ENCODE data around the gene BRAF.

Gene BRAF

GRCh38 chr7:140691376-140692045, 233.2 kb downstream of the BRAF start:
- no peak overlapping the region for H3K4me3 ChIP-seq (ENCODE audit: low read depth in 1 of 2, low read length in 1 of 2)
- H3K27ac ChIP-seq = no peak overlapping the region
- H3K27me3 ChIP-seq = no peaks in the 10 kb centered on the region
- no peaks in the 10 kb centered on the region for H3K9me3 ChIP-seq
- H3K4me1 ChIP-seq (ENCODE audit: control insufficient read depth in 1 of 2, insufficient read depth in 1 of 2, low read depth in 1 of 2, low read length in 1 of 2) = peaks cover 14% of the 10 kb centered on the region in 2 experiments
- H3K36me3 ChIP-seq = peaks cover 20% of the 10 kb centered on the region
- TF ChIP-seq CTCF (IDR thresholded peaks at IDR 0.05) = no peak

GRCh38 chr7:140689199-140690152, 235.3 kb downstream of the BRAF start:
- Histone ChIP-seq H3K4me1 (ENCODE audit: control insufficient read depth in 1 of 2, insufficient read depth in 1 of 2, low read depth in 1 of 2, low read length in 1 of 2) (peaks cover 6 to 8% of the 10 kb centered on the region in 2 experiments), H3K9me3 (no peaks in the 10 kb centered on the region), H3K36me3 (peaks cover 24% of the 10 kb centered on the region), H3K4me3 (ENCODE audit: low read depth in 1 of 2, low read length in 1 of 2) (no peak overlapping the region), H3K27me3 (no peaks in the 10 kb centered on the region), H3K27ac (no peak overlapping the region)
- no peak for TF ChIP-seq CTCF (IDR thresholded peaks at IDR 0.05)

GRCh38 chr7:140688341-140688740, 236.4 kb downstream of the BRAF start:
- Histone ChIP-seq H3K4me1 (ENCODE audit: control insufficient read depth in 1 of 2, insufficient read depth in 1 of 2, low read depth in 1 of 2, low read length in 1 of 2) (peaks cover 6 to 8% of the 10 kb centered on the region in 2 experiments), H3K9me3 (no peaks in the 10 kb centered on the region), H3K27ac (no peak overlapping the region), H3K27me3 (no peaks in the 10 kb centered on the region), H3K4me3 (ENCODE audit: low read depth in 1 of 2, low read length in 1 of 2) (no peak overlapping the region), H3K36me3 (peaks cover 34% of the 10 kb centered on the region)
- no peak for TF ChIP-seq CTCF (IDR thresholded peaks at IDR 0.05)

GRCh38 chr7:140686921-140687320, 237.8 kb downstream of the BRAF start:
- Histone ChIP-seq H3K27me3 (no peaks in the 10 kb centered on the region), H3K27ac (no peak overlapping the region), H3K36me3 (peaks cover 38% of the 10 kb centered on the region), H3K4me1 (ENCODE audit: control insufficient read depth in 1 of 2, insufficient read depth in 1 of 2, low read depth in 1 of 2, low read length in 1 of 2) (peaks cover 1 to 2% of the 10 kb centered on the region in 2 experiments), H3K4me3 (ENCODE audit: low read depth in 1 of 2, low read length in 1 of 2) (no peak overlapping the region), H3K9me3 (no peaks in the 10 kb centered on the region)
- TF ChIP-seq CTCF (IDR thresholded peaks at IDR 0.05) = no peak

GRCh38 chr7:140685407-140686087, 239.2 kb downstream of the BRAF start:
- peaks cover 48% of the 10 kb centered on the region for H3K36me3 ChIP-seq

More at GRCh38 chr7:140685407-140686087, 239.2 kb downstream of the BRAF start:
- Histone ChIP-seq H3K27me3 (no peaks in the 10 kb centered on the region), H3K4me1 (ENCODE audit: control insufficient read depth in 1 of 2, insufficient read depth in 1 of 2, low read depth in 1 of 2, low read length in 1 of 2) (no peaks in the 10 kb centered on the region), H3K9me3 (no peaks in the 10 kb centered on the region), H3K4me3 (ENCODE audit: low read depth in 1 of 2, low read length in 1 of 2) (no peak overlapping the region), H3K27ac (no peak overlapping the region)
- no peak for TF ChIP-seq CTCF (IDR thresholded peaks at IDR 0.05)
